ENCODE measurements around the gene CBLB.

- no peak for TF ChIP-seq CTCF (IDR thresholded peaks at IDR 0.05)
- TF ChIP-seq POLR2A (IDR thresholded peaks at IDR 0.05), result no peak
These were observed 105.8 kb downstream of the CBLB start for GRCh38 chr3:105762749-105763658.

Measured in adrenal gland (tissue), 5 donors.